NCI-H1694 treated with DMSO at 0.1 percent for 48 hours (cell line): ENCODE results near the gene UBA6.
"Not testable (repeated sequence)": the region's sequence is repeated elsewhere in the genome, so short reads cannot be mapped to it uniquely, and the experiment has no call there.

ENCODE experiments used
- DNase-seq: peaks from one replicate; lab custom pipeline; 2025; lab: John Stamatoyannopoulos, UW

The UBA6 gene

GRCh38 chr4:67700738-67701516 lies at the start of gene UBA6:
UBA6 (minus strand) TSS chr4:67701155; CDS start chr4:67701119, 36 bp downstream.
- DNase-seq: peak; percentile 82

GRCh38 chr4:67750691-67751090 lies 49.7 kb upstream of the UBA6 start:
- DNase-seq: no peak

- no peak for DNase-seq
Observed at GRCh38 chr4:67749286-67749685, 48.3 kb upstream of the UBA6 start.

GRCh38 chr4:67746797-67747495 lies 46.0 kb upstream of the UBA6 start:
- DNase-seq: peak; percentile 41

GRCh38 chr4:67744561-67745283 lies 43.8 kb upstream of the UBA6 start:
- DNase-seq: no peak

GRCh38 chr4:67743194-67743593 lies 42.2 kb upstream of the UBA6 start:
- DNase-seq: no peak

GRCh38 chr4:67736262-67736661 lies 35.3 kb upstream of the UBA6 start:
- no peak for DNase-seq

- DNase-seq: no peak
Observed at GRCh38 chr4:67735325-67735724, 34.4 kb upstream of the UBA6 start.

- DNase-seq: not testable (repeated sequence)
Observed at GRCh38 chr4:67730511-67730910, 29.6 kb upstream of the UBA6 start.

- no peak for DNase-seq
Observed at GRCh38 chr4:67727124-67727850, 26.3 kb upstream of the UBA6 start.

- no peak for DNase-seq
Observed at GRCh38 chr4:67725981-67726380, 25.0 kb upstream of the UBA6 start.

GRCh38 chr4:67725132-67725531 lies 24.2 kb upstream of the UBA6 start:
- no peak for DNase-seq

- no peak for DNase-seq
Observed at GRCh38 chr4:67723949-67724348, 23.0 kb upstream of the UBA6 start.

- DNase-seq: no peak
Observed at GRCh38 chr4:67723341-67723740, 22.4 kb upstream of the UBA6 start.

- DNase-seq: no peak
Observed at GRCh38 chr4:67721770-67722597, 21.0 kb upstream of the UBA6 start.

GRCh38 chr4:67721315-67721769 lies 20.4 kb upstream of the UBA6 start:
- DNase-seq: no peak

- DNase-seq: no peak
Observed at GRCh38 chr4:67719953-67720617, 19.1 kb upstream of the UBA6 start.

- DNase-seq: no peak
Observed at GRCh38 chr4:67718848-67719247, 17.9 kb upstream of the UBA6 start.

- no peak for DNase-seq
Observed at GRCh38 chr4:67717586-67717985, 16.6 kb upstream of the UBA6 start.

- DNase-seq: no peak
Observed at GRCh38 chr4:67714955-67715354, 14.0 kb upstream of the UBA6 start.

- DNase-seq: no peak
Observed at GRCh38 chr4:67714248-67714583, 13.3 kb upstream of the UBA6 start.
